ENCODE results near the gene GIPC1. TPM values are rescaled to one million over a fixed set of nuclear protein-coding genes. Genes with fewer than 3 reads are reported as not detected.

The GIPC1 gene
- polyA plus RNA-seq, 1 of the 3 experiments (the other 2 are of a cell fraction): 144 TPM

DNA sequence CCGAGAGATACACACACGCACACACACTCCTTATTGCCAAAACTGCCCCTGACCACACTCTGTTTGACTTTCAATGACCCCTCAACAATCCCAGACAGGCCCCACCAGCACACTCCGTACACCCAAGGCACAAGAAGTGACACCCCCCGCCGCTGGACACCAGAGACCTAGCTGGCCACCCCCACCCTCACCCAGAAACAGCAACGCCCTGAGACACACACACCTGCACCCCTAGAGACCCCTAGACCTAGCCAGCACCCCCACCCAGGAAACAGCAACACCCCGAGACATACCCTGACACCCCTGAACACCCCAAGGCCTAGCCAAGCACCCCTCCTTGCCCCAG is 19.6 kb downstream of the GIPC1 start (continued):
- TF ChIP-seq TAF1 (IDR thresholded peaks at IDR 0.05; ENCODE audit: borderline replicate concordance, low read depth, low read length): no peak

DNA sequence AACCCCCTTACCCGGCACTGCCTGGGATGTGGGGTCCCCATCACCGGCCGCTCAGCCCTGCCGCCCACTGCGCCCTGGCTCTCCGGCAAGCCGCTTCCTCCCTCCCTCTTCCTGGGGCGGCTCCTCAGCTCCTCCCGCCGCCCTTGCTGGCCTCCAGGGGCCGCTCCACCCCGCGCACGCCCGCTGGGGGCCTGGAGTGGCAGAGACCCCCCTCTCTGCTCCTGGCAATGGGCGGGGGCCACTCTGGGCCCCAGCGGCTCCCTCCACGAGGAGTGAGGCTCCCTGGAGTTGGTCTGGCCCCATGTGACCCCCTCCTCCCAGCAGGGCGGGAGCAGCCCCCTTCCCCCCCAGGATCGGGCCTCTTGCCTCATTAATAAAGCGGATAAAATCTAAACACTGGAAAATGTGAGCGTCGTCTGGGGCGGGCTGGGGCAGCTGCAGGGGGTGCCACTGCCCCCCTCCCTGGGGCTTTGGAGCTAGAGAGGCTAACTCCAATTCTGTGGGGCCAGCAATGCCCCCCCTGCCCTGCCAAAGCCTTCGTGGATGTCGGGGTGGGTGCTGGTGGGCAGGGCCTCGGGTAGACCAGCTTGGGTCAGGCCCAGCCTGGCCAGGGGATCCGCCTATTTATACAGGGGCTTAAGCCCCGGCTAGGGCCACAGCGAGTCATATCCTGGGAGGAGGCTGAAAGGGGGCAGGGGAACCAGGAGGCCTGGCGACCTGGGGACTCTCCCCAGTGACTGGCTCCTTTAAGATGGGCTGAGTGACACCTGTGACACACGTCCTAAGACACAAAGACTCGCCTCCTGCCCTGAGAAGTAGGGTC is 20.5 kb downstream of the GIPC1 start, which contains the start of gene PTGER1:
Gene PTGER1, minus strand, starts transcription at position 104 of the 823 bp plus-strand sequence. CDS start 1,034 bp downstream, outside the sequence.
- H4K20me1 ChIP-seq (ENCODE audit: insufficient read depth): no peaks in the 10 kb centered on the region
- peak within 1 kb of the TSS; percentile 39 to 66; a peak in 3 of 4 replicates for H3K27ac ChIP-seq (ENCODE audit: low read depth in 2 of 2, low read length in 1 of 2)
- H2AFZ ChIP-seq (ENCODE audit: low read depth): no peak within 1 kb of the TSS; the same call in 1 of the 2 replicates
- H3K9me2 ChIP-seq: no peaks in the 10 kb centered on the region
- peak within 1 kb of the TSS; percentile 81 for H3K4me2 ChIP-seq
- peaks cover 13% of the 10 kb centered on the region for H3F3A ChIP-seq (replicated peaks; ENCODE audit: insufficient read depth)
- CTCF ChIA-PET: interaction anchor here (0.7 to 1.6 kb wide), 5 partner anchors 9 to 339 kb away, joined by 3 to 8 read pairs (median 4); partner anchors contain the start of gene ASF1B
- no peaks in the 10 kb centered on the region for H3K9me3 ChIP-seq
- no peaks in the 10 kb centered on the region; the same call in 1 of the 2 replicates for H3K79me2 ChIP-seq (ENCODE audit: insufficient read depth)
- TF ChIP-seq, protein P1, sequence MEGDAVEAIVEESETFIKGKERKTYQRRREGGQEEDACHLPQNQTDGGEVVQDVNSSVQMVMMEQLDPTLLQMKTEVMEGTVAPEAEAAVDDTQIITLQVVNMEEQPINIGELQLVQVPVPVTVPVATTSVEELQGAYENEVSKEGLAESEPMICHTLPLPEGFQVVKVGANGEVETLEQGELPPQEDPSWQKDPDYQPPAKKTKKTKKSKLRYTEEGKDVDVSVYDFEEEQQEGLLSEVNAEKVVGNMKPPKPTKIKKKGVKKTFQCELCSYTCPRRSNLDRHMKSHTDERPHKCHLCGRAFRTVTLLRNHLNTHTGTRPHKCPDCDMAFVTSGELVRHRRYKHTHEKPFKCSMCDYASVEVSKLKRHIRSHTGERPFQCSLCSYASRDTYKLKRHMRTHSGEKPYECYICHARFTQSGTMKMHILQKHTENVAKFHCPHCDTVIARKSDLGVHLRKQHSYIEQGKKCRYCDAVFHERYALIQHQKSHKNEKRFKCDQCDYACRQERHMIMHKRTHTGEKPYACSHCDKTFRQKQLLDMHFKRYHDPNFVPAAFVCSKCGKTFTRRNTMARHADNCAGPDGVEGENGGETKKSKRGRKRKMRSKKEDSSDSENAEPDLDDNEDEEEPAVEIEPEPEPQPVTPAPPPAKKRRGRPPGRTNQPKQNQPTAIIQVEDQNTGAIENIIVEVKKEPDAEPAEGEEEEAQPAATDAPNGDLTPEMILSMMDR (IDR thresholded peaks at IDR 0.05): peak; percentile 60
- peak; percentile 25; the same call in 1 of the 2 replicates for TF ChIP-seq FOSL2 (IDR thresholded peaks at IDR 0.05; ENCODE audit: borderline replicate concordance, low read depth)
- TF ChIP-seq YY1 (IDR thresholded peaks at IDR 0.05; ENCODE audit: low read depth): no peak
- TF ChIP-seq, protein P2, sequence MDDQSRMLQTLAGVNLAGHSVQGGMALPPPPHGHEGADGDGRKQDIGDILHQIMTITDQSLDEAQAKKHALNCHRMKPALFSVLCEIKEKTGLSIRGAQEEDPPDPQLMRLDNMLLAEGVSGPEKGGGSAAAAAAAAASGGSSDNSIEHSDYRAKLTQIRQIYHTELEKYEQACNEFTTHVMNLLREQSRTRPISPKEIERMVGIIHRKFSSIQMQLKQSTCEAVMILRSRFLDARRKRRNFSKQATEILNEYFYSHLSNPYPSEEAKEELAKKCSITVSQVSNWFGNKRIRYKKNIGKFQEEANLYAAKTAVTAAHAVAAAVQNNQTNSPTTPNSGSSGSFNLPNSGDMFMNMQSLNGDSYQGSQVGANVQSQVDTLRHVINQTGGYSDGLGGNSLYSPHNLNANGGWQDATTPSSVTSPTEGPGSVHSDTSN (IDR thresholded peaks at IDR 0.05): 0 out of 2 replicates have a peak, but pooled peaks have one; percentile 2
- peak within 1 kb of the TSS; percentile 33 to 37 for H3K4me3 ChIP-seq (ENCODE audit: low read depth in 2 of 2, low read length in 1 of 2)
- peak within 1 kb of the TSS; percentile 66 for H3K9ac ChIP-seq
- 26% methylated on average over 8 of the region's 33 CpGs for WGBS (ENCODE audit: low lambda C conversion rate)
- no peaks in the 10 kb centered on the region for H3K27me3 ChIP-seq (ENCODE audit: insufficient read depth)
- peaks cover 0 to 12% of the 10 kb centered on the region in 2 experiments for H3K36me3 ChIP-seq (replicated peaks in 1 of 2; ENCODE audit: control insufficient read depth in 1 of 2, insufficient read depth in 2 of 2, low read length in 1 of 2)
- DNase-seq: peak; percentile 89
- POLR2A ChIA-PET: interaction anchor here (0.6 kb wide), 1 partner anchor 20 kb away, joined by 3 read pairs; no protein-coding TSS in a partner anchor
- peaks cover 24 to 39% of the 10 kb centered on the region in 2 experiments; a peak in 3 of 4 replicates for H3K4me1 ChIP-seq (ENCODE audit: control insufficient read depth in 1 of 2, insufficient read depth in 2 of 2, low read depth in 1 of 2, low read length in 1 of 2)

DNA sequence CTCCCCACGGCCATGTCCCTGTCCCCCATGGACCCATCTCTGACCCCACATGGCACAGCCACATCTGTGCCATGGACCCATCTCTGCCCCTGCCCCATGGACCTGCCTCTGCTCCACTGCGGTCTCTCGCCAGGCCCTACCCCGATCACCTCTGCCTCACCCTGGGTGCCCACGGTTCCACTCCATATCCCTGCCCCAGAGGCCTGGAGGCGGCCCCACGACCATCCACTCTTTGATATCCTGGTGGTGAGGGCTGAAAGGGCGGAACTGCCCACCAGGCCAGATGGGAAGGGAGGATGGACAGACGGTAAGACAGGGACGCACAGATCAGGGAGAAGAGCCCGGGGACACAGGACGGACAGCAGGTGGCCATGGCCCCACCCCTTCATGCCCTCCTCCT is 21.1 kb downstream of the GIPC1 start:
- Histone ChIP-seq H3K79me2 (ENCODE audit: insufficient read depth) (no peaks in the 10 kb centered on the region), H3K27me3 (ENCODE audit: insufficient read depth) (no peaks in the 10 kb centered on the region), H3K9ac (peak overlapping the region; percentile 66), H3K9me2 (no peaks in the 10 kb centered on the region), H3K27ac (ENCODE audit: low read depth in 2 of 2, low read length in 1 of 2) (peak overlapping the region; percentile 39 to 66; a peak in 2 of 4 replicates), H3K9me3 (no peaks in the 10 kb centered on the region), H3K4me2 (peak overlapping the region; percentile 81), H2AFZ (ENCODE audit: low read depth) (no peak overlapping the region; the same call in 1 of the 2 replicates), H3K4me1 (ENCODE audit: control insufficient read depth in 1 of 2, insufficient read depth in 2 of 2, low read depth in 1 of 2, low read length in 1 of 2) (peaks cover 24 to 39% of the 10 kb centered on the region in 2 experiments; a peak in 3 of 4 replicates), H3K4me3 (ENCODE audit: low read depth in 2 of 2, low read length in 1 of 2) (peak overlapping the region; percentile 33 to 37; a peak in 3 of 4 replicates), H3F3A (replicated peaks; ENCODE audit: insufficient read depth) (peaks cover 10% of the 10 kb centered on the region), H3K36me3 (replicated peaks in 1 of 2; ENCODE audit: control insufficient read depth in 1 of 2, insufficient read depth in 2 of 2, low read length in 1 of 2) (peaks cover 4 to 18% of the 10 kb centered on the region in 2 experiments), H4K20me1 (ENCODE audit: insufficient read depth) (no peaks in the 10 kb centered on the region)
- WGBS (ENCODE audit: low lambda C conversion rate): 48% methylated on average over 10 of the region's 12 CpGs
- POLR2A ChIA-PET: no interaction called here
- DNase-seq: no peak
- CTCF ChIA-PET: interaction anchor here (1.2 to 1.6 kb wide), 4 partner anchors 9 to 338 kb away, joined by 3 to 8 read pairs (median 4); partner anchors contain the start of gene ASF1B
- no peak for TF ChIP-seq JUND (IDR thresholded peaks at IDR 0.05)
- TF ChIP-seq POLR2AphosphoS5 (IDR thresholded peaks at IDR 0.05; ENCODE audit: low read depth, low read length): no peak; the same call in 1 of the 2 replicates
- TF ChIP-seq CHD2 (IDR thresholded peaks at IDR 0.05; ENCODE audit: low read length, partially characterized antibody): no peak
- no peak for TF ChIP-seq RXRA (IDR thresholded peaks at IDR 0.05; ENCODE audit: borderline replicate concordance, low read depth)
- TF ChIP-seq, protein P3, sequence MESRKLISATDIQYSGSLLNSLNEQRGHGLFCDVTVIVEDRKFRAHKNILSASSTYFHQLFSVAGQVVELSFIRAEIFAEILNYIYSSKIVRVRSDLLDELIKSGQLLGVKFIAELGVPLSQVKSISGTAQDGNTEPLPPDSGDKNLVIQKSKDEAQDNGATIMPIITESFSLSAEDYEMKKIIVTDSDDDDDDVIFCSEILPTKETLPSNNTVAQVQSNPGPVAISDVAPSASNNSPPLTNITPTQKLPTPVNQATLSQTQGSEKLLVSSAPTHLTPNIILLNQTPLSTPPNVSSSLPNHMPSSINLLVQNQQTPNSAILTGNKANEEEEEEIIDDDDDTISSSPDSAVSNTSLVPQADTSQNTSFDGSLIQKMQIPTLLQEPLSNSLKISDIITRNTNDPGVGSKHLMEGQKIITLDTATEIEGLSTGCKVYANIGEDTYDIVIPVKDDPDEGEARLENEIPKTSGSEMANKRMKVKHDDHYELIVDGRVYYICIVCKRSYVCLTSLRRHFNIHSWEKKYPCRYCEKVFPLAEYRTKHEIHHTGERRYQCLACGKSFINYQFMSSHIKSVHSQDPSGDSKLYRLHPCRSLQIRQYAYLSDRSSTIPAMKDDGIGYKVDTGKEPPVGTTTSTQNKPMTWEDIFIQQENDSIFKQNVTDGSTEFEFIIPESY (IDR thresholded peaks at IDR 0.05; ENCODE audit: borderline replicate concordance, low read depth): no peak
- TF ChIP-seq GABPA (IDR thresholded peaks at IDR 0.05; ENCODE audit: low read depth): no peak
- no peak for TF ChIP-seq SIN3A (IDR thresholded peaks at IDR 0.05; ENCODE audit: borderline replicate concordance, low read depth, low read length)
- no peak for TF ChIP-seq SMC3 (IDR thresholded peaks at IDR 0.05; ENCODE audit: low read depth, low read length)
- TF ChIP-seq RFX5 (IDR thresholded peaks at IDR 0.05; ENCODE audit: low read length): no peak
- no peak for TF ChIP-seq FOXM1 (IDR thresholded peaks at IDR 0.05; ENCODE audit: low read depth)
- no peak for TF ChIP-seq EP300 (IDR thresholded peaks at IDR 0.05; ENCODE audit: borderline replicate concordance in 1 of 2, low read depth in 1 of 2, low read length in 1 of 2)
- TF ChIP-seq, protein P4, sequence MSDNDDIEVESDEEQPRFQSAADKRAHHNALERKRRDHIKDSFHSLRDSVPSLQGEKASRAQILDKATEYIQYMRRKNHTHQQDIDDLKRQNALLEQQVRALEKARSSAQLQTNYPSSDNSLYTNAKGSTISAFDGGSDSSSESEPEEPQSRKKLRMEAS (IDR thresholded peaks at IDR 0.05; ENCODE audit: low read depth): no peak
